SK-N-MC (cell line): Measurements from ENCODE around the gene LARP1B.

Experiments
- EZH2 ChIP-seq: fragments of 200-600 bp; sonication (generic); IDR thresholded peaks from one replicate; pipeline ENCODE4 v1.6.1; 2017; ENCODE audit warnings: antibody characterized with exemption
- FOXP2 ChIP-seq: optimal IDR thresholded peaks from 2 replicates; pipeline ENCODE3; 2011; ENCODE audit warnings: mild to moderate bottlenecking, moderate library complexity; ENCODE audit not compliant: insufficient read depth; ENCODE audit errors: extremely low read length, control extremely low read depth
- POLR2AphosphoS5 ChIP-seq: IDR thresholded peaks from 2 replicates; pipeline ENCODE4 v1.6.1; 2012; ENCODE audit warnings: mild to moderate bottlenecking, low read depth, low read length, borderline replicate concordance

GRCh38 chr4:128039568-128039967, 21.5 kb upstream of the LARP1B start:
- no peak for TF ChIP-seq POLR2AphosphoS5
- TF ChIP-seq EZH2, result no peak
- TF ChIP-seq FOXP2, result no peak
